Measurements from ENCODE around the gene LGALS9.

- TF ChIP-seq CTCF (IDR thresholded peaks at IDR 0.05; ENCODE audit: low read length) (no peak), EZH2 (IDR thresholded peaks at IDR 0.05; ENCODE audit: borderline replicate concordance, low read length) (no peak)
These were observed 40.6 kb downstream of the LGALS9 start for GRCh38 chr17:27671591-27671910.
